Erythroblast (primary cell): Measurements from ENCODE around the gene KCNT1.

Source experiments
- GATA1 ChIP-seq: IDR thresholded peaks from 2 replicates; pipeline ENCODE4 v1.6.1; 2011; ENCODE audit warnings: low read depth, mild to moderate bottlenecking, control low read depth, low read length, moderate library complexity
- POLR2A ChIP-seq: IDR thresholded peaks from 2 replicates; pipeline ENCODE4 v1.6.1; 2011; ENCODE audit warnings: mild to moderate bottlenecking, low read length

- TF ChIP-seq POLR2A = no peak
- no peak for TF ChIP-seq GATA1
These were observed 131.9 kb downstream of the KCNT1 start for GRCh38 chr9:135833864-135834263.
